Measurements from ENCODE around the gene UEVLD.

DNA sequence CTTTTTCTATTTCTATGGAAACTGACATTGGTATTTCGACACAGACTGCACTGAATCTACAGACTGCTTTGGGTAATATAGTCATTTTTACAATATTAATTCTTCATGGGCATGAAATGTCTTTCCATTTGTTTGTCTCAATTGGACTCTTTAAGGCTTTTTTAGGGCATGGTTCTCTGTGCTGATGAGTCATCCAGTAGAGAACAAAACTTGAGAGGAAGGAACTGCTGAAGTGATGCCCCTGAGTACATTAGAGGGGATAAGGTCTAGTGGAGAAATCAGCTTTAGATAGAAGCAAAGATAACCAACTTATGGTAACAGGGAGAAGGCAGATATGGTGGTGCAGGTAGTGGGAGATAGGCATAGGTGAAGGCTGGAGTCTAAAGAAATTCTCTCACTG is 86.9 kb downstream of the UEVLD start:
- TF ChIP-seq, protein P1, sequence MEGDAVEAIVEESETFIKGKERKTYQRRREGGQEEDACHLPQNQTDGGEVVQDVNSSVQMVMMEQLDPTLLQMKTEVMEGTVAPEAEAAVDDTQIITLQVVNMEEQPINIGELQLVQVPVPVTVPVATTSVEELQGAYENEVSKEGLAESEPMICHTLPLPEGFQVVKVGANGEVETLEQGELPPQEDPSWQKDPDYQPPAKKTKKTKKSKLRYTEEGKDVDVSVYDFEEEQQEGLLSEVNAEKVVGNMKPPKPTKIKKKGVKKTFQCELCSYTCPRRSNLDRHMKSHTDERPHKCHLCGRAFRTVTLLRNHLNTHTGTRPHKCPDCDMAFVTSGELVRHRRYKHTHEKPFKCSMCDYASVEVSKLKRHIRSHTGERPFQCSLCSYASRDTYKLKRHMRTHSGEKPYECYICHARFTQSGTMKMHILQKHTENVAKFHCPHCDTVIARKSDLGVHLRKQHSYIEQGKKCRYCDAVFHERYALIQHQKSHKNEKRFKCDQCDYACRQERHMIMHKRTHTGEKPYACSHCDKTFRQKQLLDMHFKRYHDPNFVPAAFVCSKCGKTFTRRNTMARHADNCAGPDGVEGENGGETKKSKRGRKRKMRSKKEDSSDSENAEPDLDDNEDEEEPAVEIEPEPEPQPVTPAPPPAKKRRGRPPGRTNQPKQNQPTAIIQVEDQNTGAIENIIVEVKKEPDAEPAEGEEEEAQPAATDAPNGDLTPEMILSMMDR (IDR thresholded peaks at IDR 0.05), result no peak
- TF ChIP-seq POLR2A (IDR thresholded peaks at IDR 0.05), result no peak

Measured in vagina (tissue), 2 donors.